HFF-Myc (cell line): ENCODE data around the gene GEMIN4.
"Not testable (repeated sequence)": the region's sequence is repeated elsewhere in the genome, so short reads cannot be mapped to it uniquely, and the experiment has no call there.

Experiments
- DNase-seq: peaks from one replicate; pipeline ENCODE4 v3.0.0-alpha.2; 2011; ENCODE audit warnings: low read depth; ENCODE audit errors: extremely low read depth
- H3K4me3 ChIP-seq: replicated peaks from 2 replicates; pipeline ENCODE4 v1.5.1; 2011; ENCODE audit warnings: low read depth, mild to moderate bottlenecking, control low read depth, low read length
- CTCF ChIP-seq: IDR thresholded peaks from 2 replicates; pipeline ENCODE4 v1.5.1; 2012; ENCODE audit warnings: mild to moderate bottlenecking, low read depth, low read length, control low read depth; ENCODE audit errors: missing control alignments

The GEMIN4 gene

GRCh38 chr17:705863-706262 lies 46.2 kb downstream of the GEMIN4 start:
- no peak overlapping the region for H3K4me3 ChIP-seq
- TF ChIP-seq CTCF, result no peak
- no peak for DNase-seq

GRCh38 chr17:705011-705410 lies 47.1 kb downstream of the GEMIN4 start:
- DNase-seq, result no peak
- TF ChIP-seq CTCF, result no peak
- H3K4me3 ChIP-seq, result no peak overlapping the region

GRCh38 chr17:704111-704864 lies 47.8 kb downstream of the GEMIN4 start:
- DNase-seq, result no peak
- H3K4me3 ChIP-seq, result no peak overlapping the region
- TF ChIP-seq CTCF, result no peak

GRCh38 chr17:703081-703875 lies 48.8 kb downstream of the GEMIN4 start:
- no peak for DNase-seq
- H3K4me3 ChIP-seq, result no peak overlapping the region
- TF ChIP-seq CTCF, result no peak

- DNase-seq, result no peak
- no peak overlapping the region for H3K4me3 ChIP-seq
- TF ChIP-seq CTCF, result peak; percentile 35
Measured at GRCh38 chr17:700504-701094, 51.5 kb downstream of the GEMIN4 start.

- no peak for DNase-seq
- TF ChIP-seq CTCF, result no peak
- H3K4me3 ChIP-seq, result no peak overlapping the region
Measured at GRCh38 chr17:699345-699744, 52.7 kb downstream of the GEMIN4 start.

GRCh38 chr17:698096-698495 lies 54.0 kb downstream of the GEMIN4 start:
- not testable (repeated sequence) for DNase-seq, H3K4me3 ChIP-seq
